ENCODE data around the gene PRPF8. TPM values are rescaled to one million over a fixed set of nuclear protein-coding genes. Genes with fewer than 3 reads are reported as not detected.
A peak's percentile ranks its signal among the peaks of the same experiment; 100 is the strongest.

The PRPF8 gene
- total and polyA plus RNA-seq, 2 of the 13 experiments (the other 11 are each of a cell fraction or from before 2014, with no cell fraction given) = 112 to 179 TPM

GRCh38 chr17:1709971-1710806 lies 25.5 kb upstream of the PRPF8 start, which contains the start of gene TLCD2 (continued):
- no peak for TF ChIP-seq ATM (IDR thresholded peaks at IDR 0.05; ENCODE audit: borderline replicate concordance)
- no peak for TF ChIP-seq KLF9 (CRISPR knock-in tag; IDR thresholded peaks at IDR 0.05; ENCODE audit: low read depth)
- no peak for TF ChIP-seq FOXA3 (CRISPR knock-in tag; IDR thresholded peaks at IDR 0.05)
- no peak for TF ChIP-seq PAWR (CRISPR knock-in tag; IDR thresholded peaks at IDR 0.05; ENCODE audit: borderline replicate concordance)
- no peak for TF ChIP-seq ATAD3A (CRISPR knock-in tag; IDR thresholded peaks at IDR 0.05)
- TF ChIP-seq MNT (IDR thresholded peaks at IDR 0.05) = no peak
- TF ChIP-seq MXD1 (CRISPR knock-in tag; IDR thresholded peaks at IDR 0.05) = peak; percentile 61; the same call in 1 of the 2 replicates
- no peak for TF ChIP-seq ZNF644 (CRISPR knock-in tag; IDR thresholded peaks at IDR 0.05; ENCODE audit: low read depth)
- peak; percentile 43 for TF ChIP-seq HNRNPLL (IDR thresholded peaks at IDR 0.05; ENCODE audit: low read depth, low read length, poor library complexity, severe bottlenecking)
- TF ChIP-seq NFE2L2 (IDR thresholded peaks at IDR 0.05; ENCODE audit: low read length) = no peak
- TF ChIP-seq, protein P1, sequence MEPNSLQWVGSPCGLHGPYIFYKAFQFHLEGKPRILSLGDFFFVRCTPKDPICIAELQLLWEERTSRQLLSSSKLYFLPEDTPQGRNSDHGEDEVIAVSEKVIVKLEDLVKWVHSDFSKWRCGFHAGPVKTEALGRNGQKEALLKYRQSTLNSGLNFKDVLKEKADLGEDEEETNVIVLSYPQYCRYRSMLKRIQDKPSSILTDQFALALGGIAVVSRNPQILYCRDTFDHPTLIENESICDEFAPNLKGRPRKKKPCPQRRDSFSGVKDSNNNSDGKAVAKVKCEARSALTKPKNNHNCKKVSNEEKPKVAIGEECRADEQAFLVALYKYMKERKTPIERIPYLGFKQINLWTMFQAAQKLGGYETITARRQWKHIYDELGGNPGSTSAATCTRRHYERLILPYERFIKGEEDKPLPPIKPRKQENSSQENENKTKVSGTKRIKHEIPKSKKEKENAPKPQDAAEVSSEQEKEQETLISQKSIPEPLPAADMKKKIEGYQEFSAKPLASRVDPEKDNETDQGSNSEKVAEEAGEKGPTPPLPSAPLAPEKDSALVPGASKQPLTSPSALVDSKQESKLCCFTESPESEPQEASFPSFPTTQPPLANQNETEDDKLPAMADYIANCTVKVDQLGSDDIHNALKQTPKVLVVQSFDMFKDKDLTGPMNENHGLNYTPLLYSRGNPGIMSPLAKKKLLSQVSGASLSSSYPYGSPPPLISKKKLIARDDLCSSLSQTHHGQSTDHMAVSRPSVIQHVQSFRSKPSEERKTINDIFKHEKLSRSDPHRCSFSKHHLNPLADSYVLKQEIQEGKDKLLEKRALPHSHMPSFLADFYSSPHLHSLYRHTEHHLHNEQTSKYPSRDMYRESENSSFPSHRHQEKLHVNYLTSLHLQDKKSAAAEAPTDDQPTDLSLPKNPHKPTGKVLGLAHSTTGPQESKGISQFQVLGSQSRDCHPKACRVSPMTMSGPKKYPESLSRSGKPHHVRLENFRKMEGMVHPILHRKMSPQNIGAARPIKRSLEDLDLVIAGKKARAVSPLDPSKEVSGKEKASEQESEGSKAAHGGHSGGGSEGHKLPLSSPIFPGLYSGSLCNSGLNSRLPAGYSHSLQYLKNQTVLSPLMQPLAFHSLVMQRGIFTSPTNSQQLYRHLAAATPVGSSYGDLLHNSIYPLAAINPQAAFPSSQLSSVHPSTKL (CRISPR knock-in tag; IDR thresholded peaks at IDR 0.05) = peak; percentile 33; the same call in 1 of the 2 replicates
- TF ChIP-seq NONO (IDR thresholded peaks at IDR 0.05) = no peak
- TF ChIP-seq NONO (CRISPR knock-in tag; conservative IDR thresholded peaks at IDR 0.05) = no peak
- TF ChIP-seq AGO1 (IDR thresholded peaks at IDR 0.05; ENCODE audit: low read depth, low read length, poor library complexity, severe bottlenecking) = peak; percentile 96
- no peak for TF ChIP-seq ZBTB8A (CRISPR knock-in tag; IDR thresholded peaks at IDR 0.05; ENCODE audit: borderline replicate concordance, low read depth)
- TF ChIP-seq LBX2 (CRISPR knock-in tag; IDR thresholded peaks at IDR 0.05; ENCODE audit: borderline replicate concordance) = no peak
- no peak for TF ChIP-seq ZNF619 (CRISPR knock-in tag; IDR thresholded peaks at IDR 0.05)
- TF ChIP-seq, protein P2, sequence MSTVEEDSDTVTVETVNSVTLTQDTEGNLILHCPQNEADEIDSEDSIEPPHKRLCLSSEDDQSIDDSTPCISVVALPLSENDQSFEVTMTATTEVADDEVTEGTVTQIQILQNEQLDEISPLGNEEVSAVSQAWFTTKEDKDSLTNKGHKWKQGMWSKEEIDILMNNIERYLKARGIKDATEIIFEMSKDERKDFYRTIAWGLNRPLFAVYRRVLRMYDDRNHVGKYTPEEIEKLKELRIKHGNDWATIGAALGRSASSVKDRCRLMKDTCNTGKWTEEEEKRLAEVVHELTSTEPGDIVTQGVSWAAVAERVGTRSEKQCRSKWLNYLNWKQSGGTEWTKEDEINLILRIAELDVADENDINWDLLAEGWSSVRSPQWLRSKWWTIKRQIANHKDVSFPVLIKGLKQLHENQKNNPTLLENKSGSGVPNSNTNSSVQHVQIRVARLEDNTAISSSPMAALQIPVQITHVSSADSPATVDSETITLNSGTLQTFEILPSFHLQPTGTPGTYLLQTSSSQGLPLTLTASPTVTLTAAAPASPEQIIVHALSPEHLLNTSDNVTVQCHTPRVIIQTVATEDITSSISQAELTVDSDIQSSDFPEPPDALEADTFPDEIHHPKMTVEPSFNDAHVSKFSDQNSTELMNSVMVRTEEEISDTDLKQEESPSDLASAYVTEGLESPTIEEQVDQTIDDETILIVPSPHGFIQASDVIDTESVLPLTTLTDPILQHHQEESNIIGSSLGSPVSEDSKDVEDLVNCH (CRISPR knock-in tag; IDR thresholded peaks at IDR 0.05) = no peak
- no peak for TF ChIP-seq E2F1 (CRISPR knock-in tag; IDR thresholded peaks at IDR 0.05)
- TF ChIP-seq GATA4 (IDR thresholded peaks at IDR 0.05; ENCODE audit: borderline replicate concordance, low read depth) = no peak
